GM18867 (cell line): ENCODE results near the gene UBE2E2.

Experiments
- ATAC-seq: cut with Tn5 transposase; IDR thresholded peaks from one replicate; pipeline ENCODE4 v1.9.1; 2021; ENCODE audit warnings: mild to moderate bottlenecking, moderate library complexity; ENCODE audit not compliant: unreplicated experiment

Gene UBE2E2

GRCh38 chr3:23377928-23378672 lies 175.0 kb downstream of the UBE2E2 start:
- no peak for ATAC-seq

DNA sequence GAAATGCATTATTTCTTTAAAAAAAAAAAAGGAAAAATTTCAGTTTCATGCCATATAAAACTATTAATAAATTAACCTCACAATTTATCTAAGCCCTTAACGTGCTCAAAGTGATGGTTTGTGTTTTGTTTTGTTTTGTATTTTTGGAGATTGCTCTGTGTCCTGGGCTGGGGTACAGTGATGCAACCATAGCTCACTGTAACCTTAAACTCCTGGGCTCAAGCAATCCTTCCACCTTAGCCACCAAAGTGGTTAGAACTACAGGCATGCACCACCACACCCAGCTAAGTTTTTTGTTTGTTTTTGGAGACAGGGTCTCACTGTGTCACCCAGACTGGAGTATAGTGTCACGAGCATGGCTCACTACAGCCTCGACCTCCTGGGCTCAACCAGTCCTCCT lies 180.7 kb downstream of the UBE2E2 start:
- no peak for ATAC-seq

DNA sequence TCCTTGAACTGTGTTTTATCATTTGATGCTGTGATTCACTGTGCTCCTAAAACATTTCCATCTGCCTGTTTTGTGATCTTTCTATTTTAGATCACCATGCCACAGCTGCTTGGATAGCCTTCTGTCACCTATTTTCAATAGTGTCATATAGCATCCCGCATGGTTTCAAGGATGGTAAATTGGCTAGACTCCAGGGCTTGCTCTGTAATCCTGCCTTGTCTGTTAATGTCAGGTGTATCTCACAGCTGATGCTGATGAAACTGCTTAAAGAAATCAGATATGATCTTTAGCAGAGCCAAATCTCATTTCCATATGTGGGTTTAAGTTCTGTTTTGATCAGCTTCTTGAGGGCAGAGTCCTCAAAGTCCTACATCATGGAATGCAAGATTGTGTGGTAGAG lies 182.2 kb downstream of the UBE2E2 start:
- ATAC-seq, result no peak

DNA sequence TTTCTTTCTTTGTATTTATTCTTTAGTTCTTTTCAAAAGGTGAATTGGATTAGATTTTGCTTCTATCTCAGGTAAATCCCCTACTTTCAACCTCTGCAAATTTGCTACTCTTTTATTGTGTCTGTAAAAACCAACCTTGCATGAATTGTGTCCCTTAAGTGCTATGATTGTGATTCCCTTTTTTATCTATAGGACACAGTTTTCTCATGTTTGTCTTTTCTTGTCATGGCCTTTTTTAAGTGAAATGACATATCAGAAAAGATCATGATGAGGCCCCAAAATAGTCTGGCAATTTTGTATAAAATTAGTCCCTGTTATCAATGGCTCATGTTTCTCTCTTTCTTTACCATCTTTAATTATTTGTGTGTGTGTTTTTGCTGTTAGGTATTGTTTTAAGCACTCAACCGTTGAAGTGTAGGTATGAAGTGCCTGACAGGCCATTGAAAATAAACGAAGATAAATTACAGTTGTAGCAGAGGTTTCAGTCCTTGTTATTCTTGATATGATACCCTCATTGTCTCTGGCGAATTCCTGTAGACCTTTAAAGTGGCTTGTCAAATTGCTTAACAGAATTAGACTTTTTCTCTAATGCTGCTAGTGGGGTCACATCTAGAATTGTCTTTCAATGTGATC lies 184.3 kb downstream of the UBE2E2 start:
- ATAC-seq, result no peak

GRCh38 chr3:23389089-23389488 lies 186.0 kb downstream of the UBE2E2 start:
- ATAC-seq, result no peak

GRCh38 chr3:23389686-23390085 lies 186.6 kb downstream of the UBE2E2 start:
- peak; percentile 70 for ATAC-seq

GRCh38 chr3:23390446-23390845 lies 187.3 kb downstream of the UBE2E2 start:
- no peak for ATAC-seq

DNA sequence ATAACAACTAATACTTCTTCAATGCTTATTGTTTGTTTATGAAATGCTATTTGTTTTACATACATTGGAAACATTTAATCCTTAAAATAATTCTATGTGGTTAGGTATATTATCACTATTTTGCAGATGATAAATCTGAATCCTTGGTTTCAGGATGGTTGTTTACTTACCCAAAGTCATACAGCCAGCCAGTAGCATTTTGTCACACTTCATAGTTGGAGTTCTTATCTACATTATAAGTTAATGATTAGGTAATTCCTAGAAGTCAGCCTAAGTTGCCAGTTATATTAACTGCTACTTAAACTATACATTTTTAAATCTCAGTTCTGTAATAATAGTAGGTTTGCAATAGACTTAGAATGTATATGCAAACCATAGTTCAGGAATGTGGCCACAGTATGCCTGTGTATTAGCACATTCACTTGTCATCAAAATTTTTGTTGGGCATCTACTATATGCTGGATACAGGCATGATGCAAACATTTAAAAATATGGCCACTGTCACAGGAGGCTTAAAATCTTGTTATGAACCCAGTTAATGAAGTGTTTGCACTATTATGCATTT lies 187.9 kb downstream of the UBE2E2 start:
- no peak for ATAC-seq

GRCh38 chr3:23395115-23395514 lies 192.0 kb downstream of the UBE2E2 start:
- peak; percentile 63 for ATAC-seq

DNA sequence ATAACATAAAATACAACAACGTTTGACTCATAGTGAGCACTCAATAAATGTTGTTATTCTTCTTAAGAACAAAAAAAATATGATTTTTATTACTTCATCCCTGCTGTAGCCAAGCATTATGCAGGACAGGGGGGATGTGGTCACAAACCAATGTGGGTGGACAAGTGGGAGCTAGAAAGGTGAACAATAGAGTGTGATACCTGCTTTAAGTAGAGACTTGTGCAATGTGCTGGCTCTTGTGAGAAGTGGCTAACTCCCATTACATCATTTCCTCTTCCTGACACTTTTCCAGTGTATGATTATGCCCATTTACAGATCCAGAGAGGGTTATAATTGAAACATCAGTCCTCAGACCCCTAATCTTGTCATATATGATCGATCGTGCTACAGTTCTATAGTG lies 193.6 kb downstream of the UBE2E2 start:
- no peak for ATAC-seq

DNA sequence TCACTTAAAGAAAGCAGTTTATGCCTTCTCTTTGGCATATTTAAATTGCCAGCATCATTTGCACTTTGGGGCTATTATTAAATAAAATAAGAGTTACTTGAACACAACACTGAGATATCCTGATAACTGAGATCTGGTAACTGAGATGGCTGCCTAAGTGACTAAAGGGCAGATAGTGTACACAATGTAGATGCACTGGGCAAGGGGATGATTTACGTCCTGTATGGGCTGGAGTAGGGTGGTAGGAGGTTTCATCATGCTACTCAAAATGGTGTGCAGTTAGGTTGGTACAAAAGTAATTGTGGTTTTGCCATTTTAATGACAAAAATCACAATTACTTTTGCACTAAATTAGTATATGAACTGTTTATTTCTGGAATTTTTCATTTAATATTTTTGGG lies 196.1 kb downstream of the UBE2E2 start:
- no peak for ATAC-seq

- ATAC-seq, result no peak
Observed at GRCh38 chr3:23402728-23403492, 199.8 kb downstream of the UBE2E2 start.

DNA sequence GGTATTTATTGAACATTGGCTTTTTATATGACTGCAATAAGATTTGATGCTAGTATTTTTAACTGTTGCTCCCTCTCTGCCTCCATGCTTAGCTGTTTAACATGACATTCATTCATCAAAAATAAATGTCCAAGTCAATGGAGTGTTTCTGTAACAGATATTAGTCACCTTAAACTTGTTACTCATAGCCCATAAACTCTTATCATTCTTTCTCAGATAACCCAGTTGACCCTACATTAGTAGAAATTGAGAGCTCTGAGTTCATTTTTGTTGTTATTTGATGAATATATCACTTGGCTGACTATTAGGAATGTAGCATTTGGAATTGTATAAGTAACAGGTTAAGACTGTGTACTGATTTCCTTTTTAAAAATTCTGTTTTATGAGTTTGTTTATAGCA lies 201.1 kb downstream of the UBE2E2 start:
- ATAC-seq, result no peak

GRCh38 chr3:23405081-23405480 lies 202.0 kb downstream of the UBE2E2 start:
- ATAC-seq, result peak; percentile 77

- no peak for ATAC-seq
Observed at GRCh38 chr3:23406601-23407000, 203.5 kb downstream of the UBE2E2 start.

- no peak for ATAC-seq
Observed at GRCh38 chr3:23418026-23418425, 214.9 kb downstream of the UBE2E2 start.

- ATAC-seq, result peak; percentile 41
Observed at GRCh38 chr3:23421811-23422516, 218.8 kb downstream of the UBE2E2 start.

DNA sequence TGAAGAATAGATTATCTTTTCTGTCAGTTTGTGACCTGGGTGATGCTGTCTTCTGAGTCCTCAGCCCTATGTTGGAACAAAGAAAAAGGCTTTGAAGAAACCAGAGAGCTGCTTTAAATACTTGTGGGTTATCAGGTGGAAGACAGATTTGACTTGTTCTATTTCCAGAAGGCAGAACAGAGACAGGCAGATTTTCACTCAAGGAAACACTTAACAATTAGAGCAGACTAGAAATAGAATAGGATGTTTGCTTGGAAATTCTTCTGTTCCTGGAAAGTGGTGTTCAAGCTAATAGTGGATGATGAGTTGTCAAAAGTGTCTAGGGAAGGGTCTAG lies 219.4 kb downstream of the UBE2E2 start:
- peak; percentile 91 for ATAC-seq

- no peak for ATAC-seq
Observed at GRCh38 chr3:23425410-23425809, 222.3 kb downstream of the UBE2E2 start.

DNA sequence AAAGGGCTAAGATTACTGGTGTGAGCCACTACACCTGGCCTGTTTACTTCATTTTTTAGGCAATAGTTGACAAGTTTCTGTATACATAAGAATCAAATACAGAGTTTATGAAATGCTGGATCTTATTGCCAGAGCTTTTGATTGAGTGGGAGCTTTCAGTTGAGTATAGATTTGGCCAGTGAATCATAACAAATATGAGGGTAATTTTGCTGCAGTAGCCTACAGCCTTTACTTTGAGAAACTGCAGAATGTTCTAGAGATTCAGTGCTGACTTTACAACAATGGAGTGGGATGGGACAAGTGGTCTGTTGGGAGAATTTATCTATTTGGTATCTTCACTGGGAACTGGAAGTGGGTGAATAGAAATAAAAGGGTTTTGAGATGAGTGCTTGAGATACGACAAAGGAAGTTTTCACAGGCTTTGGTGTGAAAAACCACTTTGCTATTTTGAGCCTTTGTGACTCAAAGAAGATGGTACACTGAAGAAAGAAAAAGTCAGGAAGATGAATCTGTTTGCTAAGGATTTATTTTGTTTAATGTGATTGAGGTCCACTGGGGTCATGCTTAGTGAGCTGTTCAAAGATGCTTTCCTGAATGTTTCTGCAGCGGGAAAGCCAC lies 227.8 kb downstream of the UBE2E2 start:
- ATAC-seq, result peak; percentile 62

GRCh38 chr3:23431764-23432163 lies 228.6 kb downstream of the UBE2E2 start:
- no peak for ATAC-seq
